NCI-H748 (cell line): Measurements from ENCODE around the gene KISS1R.

Experiments
- DNase-seq: peaks from one replicate; lab custom pipeline; 2025; ENCODE audit not compliant: unreplicated experiment; lab: John Stamatoyannopoulos, UW

KISS1R gene

DNA sequence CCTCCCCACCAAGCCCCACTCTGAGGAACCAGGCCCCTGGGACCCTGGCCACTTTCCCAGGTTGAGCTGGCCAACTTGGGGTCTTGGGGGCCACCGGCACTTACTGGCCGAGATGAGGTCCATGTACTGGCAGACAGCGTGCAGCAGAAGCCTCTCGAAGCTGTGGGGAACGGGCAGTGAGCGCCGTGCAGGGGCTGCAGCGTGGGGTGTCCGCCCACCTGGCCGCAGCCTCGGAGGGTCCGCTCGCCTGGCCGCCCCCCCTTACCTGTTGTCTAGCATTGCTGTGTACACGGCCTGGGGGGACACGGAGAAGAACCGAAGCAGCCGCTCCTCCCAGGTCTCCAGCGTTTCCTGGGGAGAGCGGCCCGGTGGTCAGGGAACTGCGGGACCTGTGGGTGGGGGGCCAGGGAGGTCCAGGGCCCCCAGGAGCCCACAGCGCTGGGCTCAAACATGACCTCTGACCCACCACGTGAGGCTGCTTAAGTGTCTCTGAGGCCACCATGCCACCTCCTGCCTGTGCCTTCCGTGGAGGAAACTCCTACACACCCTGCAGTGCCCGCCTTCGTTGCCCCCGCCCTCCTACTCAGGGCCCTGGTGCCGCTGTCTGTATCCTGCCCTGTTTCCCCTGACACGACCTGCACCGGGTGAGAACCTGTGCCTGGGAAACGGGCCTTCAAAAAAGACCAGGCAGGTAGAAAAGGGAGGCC is 17.6 kb upstream of the KISS1R start:
- DNase-seq, result no peak

- no peak for DNase-seq
These were observed 17.2 kb upstream of the KISS1R start for GRCh38 chr19:900043-900301.

GRCh38 chr19:900302-901111 is 16.6 kb upstream of the KISS1R start:
- DNase-seq, result peak; percentile 39

DNA sequence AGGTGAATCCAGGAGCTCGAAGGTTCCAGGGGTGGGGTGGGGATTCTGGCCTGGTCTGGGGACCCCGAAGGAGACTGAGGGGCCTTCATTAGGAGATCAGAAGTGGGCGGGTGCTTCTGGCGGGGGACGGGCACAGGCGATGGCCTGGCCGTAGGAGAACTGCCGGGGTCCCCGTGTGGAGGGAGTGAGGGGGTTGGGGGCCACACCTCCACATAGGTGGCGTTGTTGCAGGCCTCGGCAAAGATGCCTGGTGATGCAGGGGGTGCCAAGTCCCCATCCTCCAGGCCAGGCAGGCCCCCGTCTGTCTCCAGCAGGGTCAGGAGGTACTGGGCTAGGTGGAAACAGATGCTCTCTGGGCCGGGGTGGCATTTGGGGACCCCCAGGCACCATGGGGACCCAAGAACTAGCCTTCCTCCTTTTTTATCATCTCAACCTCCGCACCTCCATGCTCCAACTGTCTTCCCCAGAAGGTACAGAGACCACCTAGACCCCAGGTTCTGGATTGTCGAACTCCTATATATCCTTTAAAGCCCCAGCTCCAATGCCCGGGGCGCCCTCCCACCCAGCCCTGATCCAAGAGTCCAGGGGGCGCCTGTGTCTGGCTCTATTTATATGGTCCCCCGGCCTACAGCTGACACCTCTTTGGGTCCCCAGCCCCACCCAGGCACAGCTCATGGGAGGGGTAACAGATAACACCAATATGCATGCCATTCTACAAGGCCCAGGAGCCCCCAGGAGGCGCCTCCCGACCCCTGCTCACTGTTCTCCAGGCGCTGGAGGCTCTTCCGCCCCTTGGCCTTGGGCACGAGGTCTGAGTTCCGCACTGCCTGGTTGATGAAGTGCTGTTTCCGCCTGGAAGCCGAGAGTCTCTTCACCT is 15.7 kb upstream of the KISS1R start:
- DNase-seq, result no peak

DNA sequence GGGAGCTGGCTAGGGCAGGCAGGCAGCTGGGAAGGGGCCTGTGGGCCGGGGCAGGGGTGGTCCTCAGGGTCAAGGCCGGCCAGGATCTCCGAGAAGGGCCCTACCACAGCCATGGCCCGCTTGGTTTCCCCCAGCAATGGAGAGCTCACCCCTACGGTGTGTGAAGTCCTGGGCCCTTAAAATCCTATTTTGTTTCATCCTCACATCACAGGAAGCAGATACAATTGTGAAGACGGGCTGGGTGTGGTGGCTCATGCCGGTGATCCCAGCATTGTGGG is 15.1 kb upstream of the KISS1R start:
- no peak for DNase-seq

- no peak for DNase-seq
These were observed 14.5 kb upstream of the KISS1R start for GRCh38 chr19:902446-903226.

- DNase-seq, result peak; percentile 22
These were observed 13.8 kb upstream of the KISS1R start for GRCh38 chr19:903266-903797.

DNA sequence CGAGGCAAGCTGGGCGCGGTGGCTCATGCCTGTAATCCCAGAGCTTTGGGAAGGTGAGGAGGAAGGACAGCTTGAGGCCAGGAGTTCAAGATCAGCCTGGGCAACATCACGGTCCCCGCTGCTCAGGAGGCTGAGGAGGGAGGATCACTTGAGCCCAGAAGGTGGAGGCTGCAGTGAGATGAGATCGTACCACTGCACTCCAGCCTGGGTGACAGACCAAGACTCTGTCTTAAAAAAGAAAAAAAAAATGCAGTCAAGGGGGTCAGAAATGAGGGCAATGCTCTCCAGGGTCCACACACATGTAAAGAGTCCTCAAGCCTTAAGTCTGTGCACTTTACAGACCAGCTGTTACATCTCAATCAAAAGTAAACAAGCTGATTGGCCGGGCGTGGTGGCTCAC is 12.6 kb upstream of the KISS1R start:
- DNase-seq, result no peak

GRCh38 chr19:906480-906879 is 10.7 kb upstream of the KISS1R start:
- DNase-seq, result no peak

DNA sequence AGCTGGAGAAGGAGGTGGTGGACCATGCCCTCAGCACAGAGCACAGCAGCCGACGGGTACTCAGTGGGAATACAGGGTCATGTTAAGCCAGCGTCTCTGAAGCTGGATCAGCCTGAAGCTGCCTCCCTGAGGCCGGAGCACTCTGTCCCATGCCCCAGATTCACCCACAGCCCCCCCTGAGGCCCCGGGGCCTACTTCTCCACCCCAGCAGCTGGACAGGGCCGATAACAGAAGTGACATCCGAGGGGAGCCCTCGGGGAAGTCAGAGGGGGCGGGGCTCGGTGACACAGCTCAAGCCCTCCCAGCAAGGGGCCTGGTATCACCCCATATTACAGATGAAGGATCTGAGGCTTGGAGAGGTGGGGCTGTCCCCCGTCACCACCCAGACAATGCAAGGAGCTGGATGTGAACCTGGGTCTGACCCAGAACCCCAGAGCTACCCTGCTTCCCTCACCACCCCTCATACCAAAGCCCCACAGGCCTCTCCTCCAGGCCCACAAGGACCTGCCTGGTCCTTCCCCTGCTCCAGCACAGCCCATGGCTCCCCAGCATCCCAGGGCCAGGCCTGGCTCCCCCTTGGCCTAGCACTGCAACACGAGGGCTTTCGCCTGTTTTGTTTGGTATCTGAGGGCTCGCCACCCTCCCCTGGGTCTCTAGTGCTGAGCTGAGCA is 9.8 kb upstream of the KISS1R start:
- no peak for DNase-seq

GRCh38 chr19:911197-912033 is 5.7 kb upstream of the KISS1R start:
- no peak for DNase-seq

GRCh38 chr19:912181-913079 is 4.7 kb upstream of the KISS1R start:
- DNase-seq, result no peak

- DNase-seq, result peak; percentile 57
These were observed 3.9 kb upstream of the KISS1R start, which contains the start of gene R3HDM4 for GRCh38 chr19:913080-913748. Gene R3HDM4, minus strand, starts transcription at chr19:913219. Its CDS starts 62 bp downstream, at chr19:913157.

- DNase-seq, result peak; percentile 56
These were observed 349 bp upstream of the KISS1R start for GRCh38 chr19:916645-917322.

DNA sequence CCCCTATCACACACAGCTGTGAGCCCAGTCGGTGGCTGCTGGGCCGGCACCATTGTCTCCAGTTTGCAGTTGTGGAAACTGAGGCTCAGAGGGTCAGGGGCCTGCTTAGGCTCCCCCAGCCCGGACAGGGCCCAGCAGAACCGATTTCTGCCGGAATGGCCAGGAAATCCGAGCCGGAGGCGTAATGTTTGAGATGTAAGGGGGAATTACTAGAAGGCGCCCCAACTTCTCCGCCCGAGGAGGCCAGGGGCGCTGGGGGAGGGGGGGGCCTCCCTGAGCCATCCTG is 962 bp downstream of the KISS1R start:
- DNase-seq, result no peak

DNA sequence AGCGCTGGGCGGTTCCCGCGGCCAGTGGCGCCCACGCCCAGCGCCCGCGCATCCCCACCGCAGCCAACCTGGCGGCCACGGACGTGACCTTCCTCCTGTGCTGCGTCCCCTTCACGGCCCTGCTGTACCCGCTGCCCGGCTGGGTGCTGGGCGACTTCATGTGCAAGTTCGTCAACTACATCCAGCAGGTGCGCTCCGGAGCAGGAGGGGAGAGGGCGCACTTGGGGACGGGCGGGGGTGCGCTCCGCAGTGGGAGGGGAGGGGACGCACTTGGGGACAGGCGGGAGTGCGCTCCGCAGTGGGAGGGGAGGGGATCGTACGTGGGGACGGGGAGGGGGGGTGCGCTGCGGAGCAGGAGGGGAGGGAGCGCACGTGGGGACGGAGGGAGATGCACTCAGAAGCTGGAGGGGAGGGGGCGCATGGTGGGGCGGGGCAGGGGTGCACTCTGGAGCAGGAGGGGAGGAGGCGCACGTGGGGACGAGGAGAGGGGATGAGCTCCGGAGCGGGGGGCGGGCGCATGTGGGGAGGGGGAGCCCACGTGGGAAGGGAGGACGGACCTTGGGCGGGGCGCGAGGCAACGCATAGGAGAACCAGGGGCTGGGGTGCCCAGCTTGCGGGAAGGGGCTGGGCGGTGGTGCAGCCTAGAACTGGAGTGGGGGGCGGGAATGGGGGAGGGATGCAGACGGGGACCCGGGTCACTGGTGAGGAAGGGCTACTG is 1.5 kb downstream of the KISS1R start:
- DNase-seq, result peak; percentile 61
